ENCODE data around the gene LY6G6C.

Gene LY6G6C, protein sequence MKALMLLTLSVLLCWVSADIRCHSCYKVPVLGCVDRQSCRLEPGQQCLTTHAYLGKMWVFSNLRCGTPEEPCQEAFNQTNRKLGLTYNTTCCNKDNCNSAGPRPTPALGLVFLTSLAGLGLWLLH

DNA sequence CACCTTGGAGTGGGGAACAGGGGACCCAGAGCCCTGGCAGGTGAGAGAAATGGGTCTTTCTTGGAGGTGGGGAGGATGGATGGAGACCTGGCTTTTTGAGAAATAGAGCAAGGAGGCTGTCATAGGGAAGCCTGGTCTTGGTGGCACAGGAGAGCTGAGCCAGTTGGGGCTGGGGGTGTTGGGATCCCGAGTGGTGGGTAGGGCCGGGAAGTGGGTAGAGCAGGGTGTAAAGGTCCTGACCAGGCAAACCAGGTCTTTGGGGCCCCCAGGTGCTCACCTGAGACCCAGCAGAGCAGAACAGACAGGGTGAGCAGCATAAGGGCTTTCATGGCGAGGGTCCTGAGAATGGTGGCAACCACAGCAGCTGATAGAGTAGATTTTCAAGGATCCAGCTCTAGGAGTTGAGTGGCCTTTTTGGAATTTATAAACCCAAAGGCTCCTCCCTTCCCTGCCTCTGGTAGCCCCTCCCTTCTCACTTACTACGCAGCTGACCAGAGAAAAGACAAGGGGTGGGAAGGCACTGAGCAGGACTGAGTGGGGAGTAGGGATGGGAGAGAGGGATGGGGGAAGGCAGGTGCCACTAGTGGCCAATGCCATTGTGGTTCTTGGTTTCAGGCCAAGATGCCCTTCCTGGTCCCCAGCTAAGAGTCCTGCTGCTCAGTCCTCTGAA lies at the start of gene LY6G6C:
TSS of gene LY6G6C (minus strand) at position 396 of the 670 bp plus-strand sequence. CDS start at position 329, 67 bp downstream.
- DNase-seq (ENCODE audit: low read depth): no peak

DNA sequence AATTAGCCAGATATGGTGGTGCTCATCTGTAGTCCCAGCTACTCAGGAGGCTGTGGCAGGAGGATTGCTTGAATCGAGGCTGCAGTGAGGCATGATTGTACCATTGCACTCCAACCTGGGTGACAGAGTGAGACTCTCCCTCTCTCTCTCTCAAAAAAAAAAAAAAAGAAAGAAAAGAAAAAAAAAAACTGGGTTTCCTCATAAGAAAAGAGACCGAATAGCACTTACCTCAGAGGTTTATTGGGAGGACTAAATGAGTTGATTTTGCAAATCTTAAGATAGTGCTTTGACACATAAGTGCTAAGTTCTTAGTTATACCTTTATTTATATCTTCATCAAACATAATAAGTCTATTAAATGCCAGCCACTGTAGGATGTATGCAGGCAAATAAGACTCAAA lies 49.3 kb upstream of the LY6G6C start:
- no peak for DNase-seq (ENCODE audit: low read depth)

DNA sequence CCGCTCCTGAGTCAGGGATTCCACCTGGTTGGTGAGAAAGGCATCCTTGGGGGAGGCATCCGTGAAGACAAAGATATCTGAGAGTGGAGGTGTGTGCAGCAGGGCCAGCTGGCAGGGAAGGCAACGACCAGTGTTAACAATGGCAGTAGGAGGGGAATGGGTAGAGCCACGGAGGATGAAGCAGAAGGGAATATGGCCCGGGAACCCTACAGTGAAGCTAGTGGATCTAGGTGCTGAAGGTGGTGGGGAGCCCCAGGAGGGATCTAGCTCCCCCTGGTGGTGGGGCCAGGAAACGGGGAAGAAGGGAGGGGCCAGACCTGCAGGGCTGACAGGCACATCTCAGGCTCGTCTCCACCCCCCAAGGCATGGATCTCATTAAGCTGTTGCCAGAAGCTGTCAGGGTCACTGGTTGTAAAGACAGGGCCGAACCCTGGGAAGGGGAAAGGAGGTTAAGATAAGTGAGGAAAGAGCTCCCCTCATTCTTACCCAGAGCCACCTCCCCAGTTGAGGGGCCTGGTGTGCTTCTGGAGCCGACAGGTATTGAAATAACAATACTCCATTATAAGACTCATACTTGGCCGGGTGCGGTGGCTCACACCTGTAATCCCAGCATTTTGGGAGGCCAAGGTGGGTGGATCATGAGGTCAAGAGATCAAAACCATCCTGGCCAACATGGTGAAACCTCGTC lies 48.3 kb upstream of the LY6G6C start:
- DNase-seq (ENCODE audit: low read depth): peak; percentile 54

DNA sequence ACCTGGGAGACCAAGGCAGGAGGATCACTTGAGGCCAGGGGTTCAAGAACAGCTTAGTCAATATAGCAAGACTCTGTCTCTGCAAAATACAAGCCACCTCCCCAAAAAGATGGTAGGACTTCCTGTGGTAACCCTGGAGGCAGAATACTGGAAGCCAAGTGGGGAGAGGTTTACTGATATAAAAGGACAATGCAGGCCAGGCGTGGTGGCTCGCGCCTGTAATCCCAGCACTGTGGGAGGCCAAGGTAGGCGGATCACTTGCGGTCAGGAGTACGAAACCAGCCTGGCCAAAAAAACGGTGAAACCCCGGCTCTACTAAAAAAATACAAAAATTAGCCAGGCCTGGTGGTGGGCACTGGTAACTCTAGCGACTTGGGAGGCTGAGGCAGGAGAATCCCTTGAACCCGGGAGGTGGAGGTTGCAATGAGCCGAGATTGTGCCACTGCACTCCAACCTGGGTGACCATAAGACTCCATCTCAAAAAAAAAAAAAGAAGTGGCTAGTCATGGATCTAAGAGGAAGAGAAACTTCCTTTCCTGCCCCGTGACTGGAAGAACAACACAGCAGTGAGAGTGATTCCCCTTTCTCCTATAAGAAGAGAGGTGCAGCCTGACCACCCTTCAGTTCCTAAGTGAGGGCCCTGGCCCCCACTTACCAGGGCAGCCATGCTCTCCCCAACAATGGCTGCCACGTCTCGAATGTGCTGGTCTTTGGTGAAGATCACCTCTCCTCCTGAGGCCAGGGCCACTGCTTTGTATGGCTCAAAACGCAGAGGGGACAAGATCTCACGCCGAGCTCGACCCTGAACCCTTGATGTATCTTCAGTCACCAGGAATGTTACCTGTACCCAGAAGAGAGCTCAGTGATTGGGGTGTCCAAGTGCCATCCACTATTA lies 47.1 kb upstream of the LY6G6C start:
- no peak for DNase-seq (ENCODE audit: low read depth)

DNA sequence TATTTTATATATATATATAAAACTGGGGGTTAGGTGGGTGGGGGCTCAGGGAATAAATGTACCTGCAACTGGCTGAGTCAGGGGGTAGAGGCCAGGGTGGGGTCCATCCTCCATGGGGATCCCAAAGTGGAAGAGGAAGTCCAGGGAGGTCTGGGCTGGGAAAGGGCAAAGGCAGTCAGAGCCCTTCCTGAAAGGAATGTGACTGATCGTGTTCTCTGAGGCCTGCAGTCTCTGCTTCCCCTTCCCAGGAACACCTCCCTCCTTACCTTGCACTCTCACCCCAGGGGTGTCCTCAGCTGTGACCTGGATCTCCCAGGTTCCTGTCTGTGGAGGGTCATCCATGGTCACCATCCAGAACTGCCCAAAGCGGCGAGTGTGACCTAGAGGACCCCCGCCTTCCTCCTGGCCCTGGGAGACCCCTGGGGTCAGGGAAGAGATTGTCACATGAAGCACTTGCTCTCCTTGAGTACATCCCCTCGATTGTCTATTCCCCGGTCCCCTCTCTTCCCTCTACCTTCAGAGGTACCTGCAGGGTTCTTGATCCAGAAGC lies 45.6 kb upstream of the LY6G6C start:
- no peak for DNase-seq (ENCODE audit: low read depth)

DNA sequence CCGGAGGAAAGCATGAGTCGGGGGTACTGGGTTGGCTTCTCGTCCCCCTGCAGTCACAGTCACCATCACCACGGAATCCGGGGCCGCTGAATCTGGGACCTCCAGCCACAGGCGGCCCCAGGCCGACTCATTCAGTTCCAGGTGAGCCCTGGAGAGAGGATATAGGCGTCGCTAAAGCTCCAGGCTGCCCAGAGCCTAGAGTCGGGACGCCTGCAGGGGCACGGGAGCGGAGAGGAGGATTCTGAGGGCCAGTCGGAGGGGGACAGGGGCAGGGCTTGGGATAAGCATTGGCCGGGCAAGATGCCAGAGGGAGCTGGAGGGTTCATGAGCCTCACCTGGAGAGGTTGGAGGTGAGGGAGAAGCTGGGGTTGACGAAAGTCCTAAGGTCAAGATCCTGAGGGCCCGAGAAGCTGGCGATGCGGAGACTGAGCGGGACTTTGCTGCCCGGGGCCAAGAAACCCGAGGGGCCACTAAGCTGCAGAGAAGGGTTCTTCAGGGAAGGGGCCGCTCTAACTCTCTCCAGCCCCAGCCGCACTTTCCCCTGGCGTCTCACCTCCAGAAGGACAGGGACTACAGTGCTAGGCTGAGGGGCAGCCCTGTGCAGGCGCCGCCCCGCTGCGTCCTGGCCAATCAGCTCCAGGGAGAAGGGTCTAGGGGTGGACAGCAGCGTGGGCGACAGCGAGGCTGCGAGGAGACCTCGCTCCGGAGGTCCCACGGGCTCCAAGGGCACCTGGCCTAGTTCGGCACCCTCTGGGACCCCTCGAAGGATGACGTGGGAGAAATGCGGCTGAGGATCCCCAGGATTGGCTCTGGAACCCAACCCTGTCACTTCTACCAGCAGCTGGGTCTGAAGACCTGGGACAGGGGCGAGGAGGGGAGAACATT lies 44.6 kb upstream of the LY6G6C start:
- DNase-seq (ENCODE audit: low read depth): no peak

DNA sequence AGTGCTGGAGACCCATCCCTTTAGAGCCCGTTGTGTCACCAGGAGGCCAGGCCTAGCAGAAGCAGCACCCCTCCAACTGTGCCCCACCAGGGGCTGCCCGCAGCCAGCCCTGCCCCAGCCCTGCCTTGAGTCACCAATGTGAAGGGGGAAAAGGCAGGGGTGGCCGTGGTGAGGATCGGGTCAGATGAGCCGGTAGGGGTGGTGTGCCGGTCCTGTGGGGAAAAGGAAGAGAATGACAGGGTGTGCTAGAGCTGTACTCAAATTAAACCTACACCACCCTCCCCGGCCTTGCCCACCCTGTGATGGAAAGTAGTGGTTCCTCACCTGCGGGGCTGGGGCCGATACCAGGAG lies 44.0 kb upstream of the LY6G6C start:
- no peak for DNase-seq (ENCODE audit: low read depth)

DNA sequence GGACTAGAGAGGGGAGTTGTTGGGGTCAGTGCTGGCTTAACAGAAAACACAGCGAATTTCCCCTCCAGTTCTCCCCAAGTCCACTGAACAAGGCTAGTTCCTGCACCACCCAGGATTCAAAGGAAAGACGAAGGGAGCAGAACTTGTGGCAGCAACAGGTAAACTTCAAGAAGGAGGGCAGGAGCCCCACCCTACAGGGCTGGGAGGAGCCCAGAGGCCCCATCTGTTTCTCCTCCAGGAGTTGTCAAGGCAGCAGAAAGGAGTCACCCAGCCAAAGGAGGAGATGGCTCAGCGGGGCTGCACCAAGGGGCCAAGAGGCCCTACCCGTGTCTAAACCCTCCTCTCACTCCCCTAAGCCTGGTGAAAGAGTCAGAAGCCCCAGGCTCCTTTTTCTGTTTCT lies 42.7 kb upstream of the LY6G6C start:
- DNase-seq (ENCODE audit: low read depth): no peak

DNA sequence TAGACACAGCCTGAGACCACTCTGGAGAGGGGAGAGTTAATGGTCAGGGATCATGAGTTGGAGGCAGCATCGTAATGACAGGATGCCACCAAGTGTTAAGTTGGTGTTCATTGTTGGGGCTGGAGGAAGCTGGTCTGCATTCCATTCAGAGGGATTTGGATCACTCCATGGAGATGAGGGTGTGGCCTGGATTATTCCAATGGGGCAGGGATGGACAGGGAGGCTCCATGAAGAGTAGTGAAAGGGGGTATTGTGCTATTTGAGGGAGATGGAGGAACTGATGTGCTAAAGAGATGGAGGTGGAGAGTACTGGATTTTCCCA lies 42.0 kb upstream of the LY6G6C start:
- DNase-seq (ENCODE audit: low read depth): no peak

DNA sequence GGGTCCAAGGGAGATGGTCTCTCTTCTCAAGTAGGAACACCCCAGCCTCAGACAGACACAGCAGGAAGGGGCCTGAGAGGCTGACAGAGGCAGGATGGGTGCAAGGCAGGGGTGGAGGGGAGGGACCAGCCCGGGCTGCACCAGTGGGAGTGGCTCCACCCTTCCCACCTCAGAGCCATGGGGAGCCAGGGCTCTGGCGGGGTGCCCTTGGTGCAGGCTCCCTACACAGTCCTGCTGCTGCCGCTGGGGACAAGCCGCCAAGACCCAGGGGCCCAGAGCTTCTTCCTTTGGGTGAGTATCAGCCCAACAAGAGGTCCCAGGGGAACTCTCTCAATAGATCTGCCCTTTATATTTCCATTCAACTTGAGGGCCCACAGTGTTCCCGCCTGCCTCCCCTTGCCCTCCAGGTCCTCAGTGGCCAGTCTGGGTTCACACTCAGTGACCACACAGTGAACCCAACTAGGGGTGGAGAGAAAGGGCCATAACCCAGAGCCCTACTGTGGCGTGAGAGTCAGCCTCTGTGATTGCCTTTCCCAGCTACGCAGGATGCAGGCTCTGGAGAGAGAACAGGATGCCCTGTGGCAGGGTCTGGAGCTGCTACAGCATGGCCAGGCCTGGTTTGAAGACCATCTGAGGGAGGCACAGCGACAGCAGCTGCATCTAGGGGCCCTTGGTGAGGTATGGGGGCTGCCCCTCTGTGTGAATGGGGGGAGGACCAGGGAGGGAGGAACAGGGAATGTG lies 41.5 kb upstream of the LY6G6C start:
- no peak for DNase-seq (ENCODE audit: low read depth)

DNA sequence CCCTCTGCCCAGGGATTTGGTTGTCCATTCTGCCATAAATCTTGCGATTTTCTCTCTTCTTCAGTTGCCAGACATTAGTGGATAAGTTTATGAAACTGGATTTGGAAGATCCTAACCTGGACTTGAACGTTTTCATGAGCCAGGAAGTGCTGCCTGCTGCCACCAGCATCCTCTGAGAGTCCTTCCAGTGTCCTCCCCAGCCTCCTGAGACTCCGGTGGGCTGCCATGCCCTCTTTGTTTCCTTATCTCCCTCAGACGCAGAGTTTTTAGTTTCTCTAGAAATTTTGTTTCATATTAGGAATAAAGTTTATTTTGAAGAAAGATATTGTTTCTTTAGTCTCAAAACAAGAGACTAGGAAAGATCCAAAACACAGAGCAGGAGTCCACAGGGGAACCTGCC lies 40.8 kb upstream of the LY6G6C start, which contains the start of gene SAPCD1:
TSS of gene SAPCD1 (plus strand) at position 301 of the 400 bp plus-strand sequence. CDS start 399 bp downstream, outside the sequence.
- DNase-seq (ENCODE audit: low read depth): no peak

DNA sequence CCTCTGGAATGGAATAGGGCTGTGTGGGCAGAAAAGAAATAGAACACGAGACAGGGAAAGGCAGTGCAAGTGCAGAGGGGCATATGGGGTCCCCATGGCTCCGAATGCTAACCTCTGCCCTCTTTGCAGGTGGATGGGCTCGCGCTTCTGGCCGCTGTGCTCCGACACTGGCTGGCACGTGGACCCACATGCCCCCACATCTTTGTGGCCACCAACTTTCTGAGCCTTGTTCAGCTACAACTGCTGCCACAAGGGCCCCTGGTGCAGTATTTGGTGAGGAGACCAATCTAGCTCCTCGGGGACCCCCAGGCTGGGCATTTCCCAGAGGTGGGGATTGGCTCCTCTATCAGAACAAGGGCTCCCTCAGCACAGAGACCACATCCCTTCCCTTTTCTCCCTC lies 39.8 kb upstream of the LY6G6C start:
- no peak for DNase-seq (ENCODE audit: low read depth)

DNA sequence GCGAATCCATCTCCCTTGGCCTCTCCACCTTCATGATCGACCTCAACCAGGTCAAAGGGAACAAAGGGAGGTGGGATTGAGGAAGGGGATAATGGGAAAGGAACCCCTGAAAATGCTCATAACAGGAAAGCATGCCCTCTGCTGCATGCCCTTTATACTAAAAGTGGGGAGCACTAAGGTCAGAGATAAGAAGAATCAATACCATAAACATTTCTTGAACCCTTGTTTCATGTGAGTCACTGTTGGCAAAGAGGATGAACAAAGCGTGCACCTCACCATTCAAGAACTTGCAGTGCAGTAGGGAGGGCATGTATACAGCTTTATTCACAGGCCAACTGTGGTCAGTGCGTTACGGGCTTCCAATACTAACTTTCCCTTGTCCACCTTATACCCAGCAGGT lies 39.2 kb upstream of the LY6G6C start:
- DNase-seq (ENCODE audit: low read depth): no peak

DNA sequence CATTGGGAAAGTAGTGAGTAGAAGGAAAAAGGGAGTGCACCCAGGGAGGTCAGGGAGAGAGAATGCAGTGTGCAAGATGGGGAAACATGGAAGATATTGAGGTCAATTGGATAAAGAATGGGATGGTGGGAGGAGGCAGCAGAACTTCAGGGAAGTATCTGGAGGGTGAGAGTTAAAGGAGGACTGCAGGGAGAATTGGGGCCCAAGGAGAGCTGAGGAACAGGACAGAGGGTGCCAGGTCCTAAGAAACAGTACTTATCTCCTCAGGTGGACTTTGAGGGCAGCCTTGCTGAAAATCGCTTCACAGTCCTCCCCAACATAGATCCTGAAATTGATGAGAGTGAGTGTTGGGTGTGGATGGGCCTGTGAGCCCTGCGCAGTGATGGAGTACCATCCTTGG lies 36.7 kb upstream of the LY6G6C start:
- DNase-seq (ENCODE audit: low read depth): no peak

DNA sequence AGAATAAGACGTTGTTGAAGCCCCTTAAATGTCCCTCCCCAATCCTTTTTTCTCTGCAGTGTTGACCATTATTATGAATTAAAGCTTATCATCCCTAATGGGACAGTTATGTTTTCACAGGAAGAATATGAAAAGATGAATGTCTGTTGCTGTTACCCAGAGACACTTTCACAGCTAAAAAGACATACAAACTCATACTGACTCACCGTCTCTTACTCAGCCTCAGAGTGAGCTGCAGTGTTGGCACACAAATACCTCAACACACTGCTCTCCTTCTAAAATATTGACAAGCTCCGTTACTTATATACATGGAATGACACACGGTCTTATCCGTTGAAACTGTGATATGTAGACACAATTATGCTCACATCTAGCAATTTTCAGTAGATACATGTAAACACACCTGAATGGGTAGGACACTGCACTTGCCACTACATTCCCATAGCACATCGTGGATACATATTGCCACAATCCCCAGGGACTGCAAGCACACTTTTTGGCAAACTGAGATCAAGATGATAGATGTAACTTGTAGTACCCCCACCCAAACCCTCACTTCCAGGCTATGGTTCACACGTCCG lies 31.3 kb upstream of the LY6G6C start:
- DNase-seq (ENCODE audit: low read depth): no peak

DNA sequence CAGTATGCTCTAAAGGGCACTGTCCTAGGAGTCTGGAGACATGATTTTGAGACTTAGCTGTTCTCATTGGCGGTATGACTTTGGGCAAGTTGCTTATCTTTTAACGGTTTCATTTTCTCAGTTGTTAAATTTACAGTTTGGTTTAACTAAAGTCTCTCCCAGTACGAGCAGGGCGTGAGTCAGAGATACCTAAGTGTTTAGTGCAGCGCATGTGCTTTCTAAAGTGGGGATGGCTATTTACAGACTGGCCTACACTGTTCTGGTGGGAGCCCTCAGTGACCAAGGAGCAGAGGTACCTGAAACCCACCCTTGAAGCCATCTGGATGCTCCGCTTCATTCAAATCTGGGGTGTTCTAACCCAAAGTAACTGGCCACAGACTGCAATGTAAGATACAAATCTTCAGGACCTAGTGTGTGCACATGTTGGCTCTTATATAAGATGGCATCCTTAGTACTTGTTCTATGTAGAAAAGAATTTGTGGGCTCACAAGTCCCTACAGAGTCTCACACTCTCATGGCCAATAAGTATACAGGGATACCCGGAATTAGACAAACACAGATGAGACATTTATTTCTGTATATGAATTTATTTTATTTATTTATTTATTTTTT lies 29.0 kb upstream of the LY6G6C start:
- no peak for DNase-seq (ENCODE audit: low read depth)

DNA sequence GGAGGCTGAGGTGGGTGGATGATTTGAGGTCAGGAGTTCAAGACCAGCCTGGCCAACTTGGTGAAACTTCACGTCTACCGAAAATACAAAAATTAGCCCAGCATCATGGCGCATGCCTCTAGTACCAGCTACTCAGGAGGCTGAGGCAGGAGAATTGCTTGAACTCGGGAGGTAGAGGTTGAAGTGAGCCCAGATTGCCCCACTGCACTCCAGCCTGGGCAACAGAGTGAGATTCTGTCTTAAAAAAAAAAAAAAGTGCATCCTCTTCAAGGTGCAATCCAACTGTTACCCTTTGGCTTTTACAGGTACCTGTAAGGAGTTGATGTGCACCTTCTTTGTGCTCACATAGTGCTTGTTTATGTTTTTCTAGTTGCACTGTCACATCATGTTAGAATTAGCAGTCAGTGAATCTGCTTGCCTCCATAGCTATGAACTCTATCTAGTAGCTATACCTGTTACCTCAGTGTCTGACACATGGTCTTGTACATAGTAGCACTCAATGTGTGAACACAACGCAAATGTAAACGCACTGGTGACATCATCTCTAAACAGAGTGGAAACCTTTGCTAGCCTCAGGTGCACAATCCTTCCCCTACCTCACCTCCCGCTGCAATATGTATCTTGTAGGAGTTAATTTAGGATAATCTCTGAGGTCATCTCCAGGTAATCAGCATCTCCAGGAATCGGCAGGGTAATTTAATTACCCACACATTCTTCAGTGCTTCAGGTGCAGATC lies 27.9 kb upstream of the LY6G6C start:
- DNase-seq (ENCODE audit: low read depth): no peak

DNA sequence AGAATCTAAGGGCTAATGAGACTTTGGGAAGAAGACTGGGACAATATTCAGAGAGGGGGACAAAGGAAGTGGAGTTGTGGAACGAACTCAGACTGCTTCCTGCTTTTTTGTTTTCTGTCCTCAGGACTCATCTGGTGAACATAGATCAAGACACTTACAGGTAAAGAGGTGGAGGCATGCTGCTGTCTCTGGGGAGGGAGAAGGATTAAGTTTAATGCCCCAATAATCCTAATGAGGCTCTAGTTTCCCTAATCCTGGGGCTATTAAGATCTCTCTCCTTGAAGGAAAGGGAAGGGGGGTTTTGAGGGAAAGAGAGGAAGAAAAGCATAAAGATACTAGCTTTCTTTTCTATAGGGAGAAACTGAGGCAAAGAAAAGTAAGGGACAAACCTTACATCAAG lies 22.9 kb upstream of the LY6G6C start:
- DNase-seq (ENCODE audit: low read depth): no peak

DNA sequence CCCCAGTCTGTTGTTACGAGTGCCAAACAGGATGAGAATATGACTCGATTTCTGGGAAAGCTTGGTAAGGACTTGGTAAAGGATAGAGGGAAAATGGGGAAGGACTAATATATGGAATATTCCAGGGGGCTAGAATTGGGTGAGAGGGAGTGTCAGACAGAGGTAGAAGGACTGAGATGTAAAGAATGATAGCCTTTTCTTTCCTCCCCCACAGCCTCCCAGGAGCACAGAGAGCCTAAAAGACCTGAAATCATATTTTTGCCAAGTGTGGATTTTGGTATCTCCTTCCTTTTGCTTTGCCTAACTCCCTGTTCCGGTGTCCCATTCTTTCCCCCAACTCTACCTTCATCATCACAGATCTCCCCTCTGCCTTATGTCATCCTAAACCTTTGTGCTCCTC lies 21.3 kb upstream of the LY6G6C start:
- no peak for DNase-seq (ENCODE audit: low read depth)

All from stimulated activated CD8-positive, alpha-beta memory T cell treated with anti-CD3 and anti-CD28 coated beads, Interleukin-15, amount 100 ng/mL, for 24 hours (primary cell).